HepG2 (cell line): ENCODE measurements around the gene THSD4. TPM values are rescaled to one million over a fixed set of nuclear protein-coding genes. Genes with fewer than 3 reads are reported as not detected.

Experiments used
- ATAC-seq: fragments of 200-7000 bp; cut with Tn5 transposase; 3 replicates; pipeline ENCODE4 v1.9.1; 2020; ENCODE audit warnings: mild to moderate bottlenecking, moderate library complexity
- BruUV-seq: library from RNA; stranded (reverse); fragments of 400-500 nt; replicated peaks from 2 replicates; lab custom pipeline; 2021; lab: Mats Ljungman, UMichigan
- CTCF ChIA-PET: fragments of 300-600 bp; formaldehyde crosslinking; extraction: SDS; loops from one replicate; lab custom pipeline; 2021; ENCODE audit warnings: low total read pairs, inconsistent platforms, low intra/inter-chr PET ratio; lab: Yijun Ruan, JAX
- POLR2A ChIA-PET: fragments of 350-600 bp; sonication (Branson Sonifier 250); formaldehyde crosslinking; loops from one replicate; lab custom pipeline; 2020; ENCODE audit warnings: antibody characterized with exemption, inconsistent platforms; lab: Yijun Ruan, JAX
- DNase-seq: peaks from one replicate; pipeline ENCODE4 v3.0.0-alpha.2; 2015; ENCODE audit warnings: low spot score
- FAIRE-seq: peaks from 3 replicates; lab custom pipeline; 2011; peaks lifted over from hg19 to GRCh38; lab: Jason Lieb, UNC
- H2AFZ ChIP-seq: one replicate; pipeline ENCODE4 v1.6.1; 2011; ENCODE audit warnings: low read length, inconsistent platforms
- H3K27ac ChIP-seq: fragments of 300-600 bp; 3 replicates; pipeline ENCODE4 v1.8.0; 2011; ENCODE audit warnings: mixed run types, mild to moderate bottlenecking, mixed read lengths, low read length, inconsistent platforms; ENCODE audit not compliant: insufficient read depth; ENCODE audit errors: extremely low read length
- H3K27me3 ChIP-seq, 2 experiments: fragments of 200-600 bp in 1 of 2; 2 replicates in 1 of 2; 3 replicates in 1 of 2; pipeline versions ENCODE4 v1.6.0 to v1.8.0; 2011; ENCODE audit warnings: low read length in 2 of 2, mild to moderate bottlenecking in 2 of 2, moderate library complexity in 2 of 2, inconsistent platforms in 1 of 2; ENCODE audit not compliant: insufficient read depth in 2 of 2, control insufficient read depth in 1 of 2
- H3K36me3 ChIP-seq, 2 experiments: fragments of 200-600 bp in 1 of 2; replicated peaks in 1 of 2; 2 replicates in 1 of 2; 3 replicates in 1 of 2; pipeline versions ENCODE4 v1.5.1 to v1.8.0; 2011; ENCODE audit warnings: low read length in 2 of 2, inconsistent platforms in 1 of 2; ENCODE audit not compliant: insufficient read depth in 2 of 2, control insufficient read depth in 1 of 2
- H3K4me1 ChIP-seq: 2 replicates; pipeline ENCODE4 v1.5.1; 2012; ENCODE audit warnings: low read length, inconsistent platforms; ENCODE audit not compliant: insufficient read depth
- H3K4me2 ChIP-seq: 2 replicates; pipeline ENCODE4 v1.6.0; 2011; ENCODE audit warnings: low read depth, low read length, inconsistent platforms
- H3K4me3 ChIP-seq, 3 experiments: fragments of 200-600 bp in 1 of 3; sonication (generic), shearing (Covaris generic) in 1 of 3; replicated peaks in 1 of 3; 2 replicates each; pipeline ENCODE4 v1.5.1; 2011 to 2016; ENCODE audit warnings: low read length in 3 of 3, inconsistent platforms in 2 of 3, low read depth in 2 of 3, mild to moderate bottlenecking in 2 of 3, control low read depth in 1 of 3, mixed read lengths in 1 of 3; ENCODE audit not compliant: insufficient read depth in 1 of 3
- H3K79me2 ChIP-seq: one replicate; pipeline ENCODE4 v1.6.1; 2011; ENCODE audit warnings: low read length, inconsistent platforms; ENCODE audit not compliant: insufficient read depth
- H3K9ac ChIP-seq: 2 replicates; pipeline ENCODE4 v1.6.0; 2011; ENCODE audit warnings: mild to moderate bottlenecking, low read depth, low read length, inconsistent platforms; ENCODE audit not compliant: insufficient read depth
- H3K9me3 ChIP-seq: 2 replicates; pipeline ENCODE4 v1.5.1; 2012; ENCODE audit warnings: mild to moderate bottlenecking, low read length
- H4K20me1 ChIP-seq: 2 replicates; pipeline ENCODE4 v1.6.0; 2011; ENCODE audit warnings: inconsistent platforms, mild to moderate bottlenecking, low read length, moderate library complexity; ENCODE audit not compliant: insufficient read depth
- JUNB ChIP-seq: sonication (generic); formaldehyde crosslinking; IDR thresholded peaks from 2 replicates; pipeline ENCODE4 v1.8.0; 2022; ENCODE audit warnings: missing genetic modification reagents, mild to moderate bottlenecking, borderline replicate concordance
- KIAA2018 ChIP-seq: sonication (generic); formaldehyde crosslinking; IDR thresholded peaks from 2 replicates; pipeline ENCODE4 v1.5.0; 2020; ENCODE audit warnings: mild to moderate bottlenecking, missing genetic modification reagents, borderline replicate concordance
- NR2C2 ChIP-seq: sonication (generic); formaldehyde crosslinking; IDR thresholded peaks from 2 replicates; pipeline ENCODE4 v1.4.0; 2020; ENCODE audit warnings: missing genetic modification reagents, mild to moderate bottlenecking, moderate library complexity, borderline replicate concordance
- U2AF2 ChIP-seq: fragments of 200-400 bp; formaldehyde crosslinking; IDR thresholded peaks from 2 replicates; pipeline ENCODE4 v1.6.1; 2017; ENCODE audit warnings: low read depth, mild to moderate bottlenecking, low read length
- ZNF34 ChIP-seq: sonication (generic); formaldehyde crosslinking; IDR thresholded peaks from 2 replicates; pipeline ENCODE4 v1.4.0; 2020; ENCODE audit warnings: mild to moderate bottlenecking, missing genetic modification reagents, borderline replicate concordance
- ZNF703 ChIP-seq: sonication (generic); formaldehyde crosslinking; IDR thresholded peaks from 2 replicates; pipeline ENCODE4 v1.5.1; 2020; ENCODE audit warnings: missing genetic modification reagents, mild to moderate bottlenecking, moderate library complexity, borderline replicate concordance
- ZSCAN30 ChIP-seq: sonication (generic); formaldehyde crosslinking; IDR thresholded peaks from 2 replicates; pipeline ENCODE4 v1.5.0; 2020; ENCODE audit warnings: mild to moderate bottlenecking, missing genetic modification reagents
- WGBS: methylation state at CpG from one replicate; pipeline ENCODE4 v1.1.6; 2017; ENCODE audit warnings: low lambda C conversion rate; 5-methylcytosine and 5-hydroxymethylcytosine counted together
- in situ Hi-C: cut with HindIII; loops from 2 replicates; pipeline ENCODE4 v1.10.0; 2017; ENCODE audit warnings: low pct_unique_long_range_greater_than_20kb; ENCODE audit not compliant: extremely low pct_ligation_motif_present
- intact Hi-C: fragments of 100-400 bp; cut with micrococcal nuclease; formaldehyde crosslinking; loops from one replicate; pipeline ENCODE4 v1.10.0; 2022; ENCODE audit not compliant: unreplicated experiment
- polyA plus RNA-seq, 8 experiments: library from polyadenylated mRNA; depleted of rRNA in 3 of 8; stranded (reverse) in 7 of 8; unstranded in 1 of 8; fragments of >200 nt; fragmentation: Illumina TruSeq in 4 of 8; extraction: Trizol in 4 of 8; gene quantifications; 2 replicates each; pipeline versions ENCODE4 v1.2.1 to v1.2.3, GENCODE V29; 2011 to 2016; ENCODE audit warnings: low read depth in 4 of 8, missing spikeins in 1 of 8, mixed read lengths in 1 of 8; ENCODE audit not compliant: insufficient read depth in 1 of 8
- total RNA-seq, 5 experiments: library from RNA; depleted of rRNA; stranded (reverse); fragments of >200 nt; fragmentation: Illumina TruSeq; extraction: Trizol; gene quantifications; 2 replicates each; pipeline ENCODE4 v1.2.3, GENCODE V29; 2016; ENCODE audit warnings: low read depth in 1 of 5

Gene THSD4
- total and polyA plus RNA-seq, 2 of the 13 experiments (the other 11 are each of a cell fraction or from before 2014, with no cell fraction given): 0.07 to 0.21 TPM

- H3K9ac ChIP-seq: no peak overlapping the region
- no peak overlapping the region for H3K27ac ChIP-seq
- H3K4me2 ChIP-seq: no peak overlapping the region
- H3K9me3 ChIP-seq: no peaks in the 10 kb centered on the region
- peaks cover 10% of the 10 kb centered on the region for H3K4me1 ChIP-seq
- no peaks in the 10 kb centered on the region for H3K36me3 ChIP-seq
- POLR2A ChIA-PET: no interaction called here
- no peaks in the 10 kb centered on the region for H3K79me2 ChIP-seq
- in situ Hi-C loops: no loop called here
- H3K4me3 ChIP-seq: no peak overlapping the region
- intact Hi-C loops: no loop called here
- peaks cover 1 to 2% of the 10 kb centered on the region in 2 experiments; a peak in 1 of 5 replicates for H3K27me3 ChIP-seq
- CTCF ChIA-PET: no interaction called here
- no peak for FAIRE-seq
- WGBS: 29% methylated on average over 8 of the region's 8 CpGs
- no peak for ATAC-seq
- no peak for DNase-seq
- H2AFZ ChIP-seq: no peak overlapping the region
- BruUV-seq: no TSS peak
- H4K20me1 ChIP-seq: no peaks in the 10 kb centered on the region
- TF ChIP-seq U2AF2: no peak
- TF ChIP-seq KIAA2018: no peak
- no peak for TF ChIP-seq JUNB (CRISPR knock-in tag)
- no peak for TF ChIP-seq NR2C2
- no peak for TF ChIP-seq ZNF34
- TF ChIP-seq ZSCAN30 (CRISPR knock-in tag): no peak
- no peak for TF ChIP-seq ZNF703 (CRISPR knock-in tag)
Observed at GRCh38 chr15:71332431-71333004, 217.2 kb downstream of the THSD4 start.
